GM18505 (cell line): ENCODE results near the gene ABCC11.
"Not testable (repeated sequence)": the region's sequence is repeated elsewhere in the genome, so short reads cannot be mapped to it uniquely, and the experiment has no call there.

ENCODE experiments used
- ATAC-seq: cut with Tn5 transposase; IDR thresholded peaks from one replicate; pipeline ENCODE4 v1.9.1; 2021; ENCODE audit not compliant: unreplicated experiment
- POLR2A ChIP-seq: IDR thresholded peaks from 4 replicates; pipeline ENCODE4 v1.6.1; 2011; ENCODE audit warnings: borderline replicate concordance; ENCODE audit not compliant: insufficient read depth, insufficient read length; ENCODE audit errors: extremely low read depth

Gene ABCC11

GRCh38 chr16:48272837-48273421, 25.6 kb upstream of the ABCC11 start:
- TF ChIP-seq POLR2A = no peak
- ATAC-seq = no peak

DNA sequence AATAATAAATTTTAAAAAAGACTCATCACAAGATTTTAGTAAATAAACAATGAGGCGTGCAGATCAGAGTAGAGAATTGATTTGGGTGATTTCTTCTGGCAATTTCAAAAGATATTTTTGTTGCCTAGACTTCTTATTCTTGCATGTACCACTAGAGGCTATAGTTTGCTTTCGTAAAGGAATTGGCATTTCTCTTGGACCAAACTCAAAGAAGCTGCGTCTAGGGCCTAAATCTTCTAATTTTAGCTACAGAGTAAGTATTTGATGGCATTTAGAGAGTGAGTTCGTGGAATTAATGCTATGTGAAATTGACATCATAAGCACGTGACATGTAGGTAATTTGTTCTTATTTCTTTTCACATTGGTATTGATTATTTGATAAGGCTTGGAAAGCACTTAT, 24.4 kb upstream of the ABCC11 start:
- no peak for TF ChIP-seq POLR2A
- no peak for ATAC-seq

DNA sequence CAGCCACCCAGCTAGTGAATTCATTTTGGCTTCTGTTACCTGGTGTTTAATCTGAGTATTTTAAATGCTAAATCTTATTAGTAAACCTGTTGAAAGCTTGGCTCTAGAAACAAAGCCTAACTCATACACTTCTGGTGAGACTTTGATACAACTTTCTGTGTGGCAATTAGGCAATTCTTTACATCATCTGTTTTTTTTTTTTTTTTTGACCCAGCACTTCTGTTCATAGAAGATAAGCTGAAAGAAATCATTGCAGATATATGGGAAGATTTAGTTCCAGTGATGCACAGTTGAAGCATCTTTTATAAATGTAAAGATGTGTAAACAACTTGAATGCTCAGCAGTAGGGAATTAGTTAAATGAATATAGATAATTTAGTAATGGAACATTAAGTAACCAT, 21.7 kb upstream of the ABCC11 start:
- no peak for ATAC-seq
- TF ChIP-seq POLR2A = no peak

GRCh38 chr16:48262631-48263030, 15.3 kb upstream of the ABCC11 start:
- TF ChIP-seq POLR2A = no peak
- ATAC-seq = no peak

DNA sequence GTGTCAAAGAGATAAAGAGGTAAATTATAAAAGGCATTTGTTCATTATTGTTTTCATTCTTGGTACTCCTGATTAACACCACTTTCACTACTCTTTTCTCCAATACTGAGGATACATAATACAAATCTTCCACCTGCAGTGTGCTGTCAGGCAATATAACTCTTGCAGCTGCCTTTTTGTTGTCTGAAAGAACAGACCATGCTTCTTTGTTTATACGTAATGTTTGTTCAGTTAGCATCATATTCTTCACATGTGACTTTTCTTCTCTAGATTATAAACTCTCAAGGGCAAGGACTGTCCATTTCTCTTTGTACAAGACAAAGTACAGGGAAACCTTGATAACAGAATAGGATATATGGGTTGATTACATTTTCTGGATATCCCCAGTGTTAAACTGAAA, 14.2 kb upstream of the ABCC11 start:
- TF ChIP-seq POLR2A = no peak
- no peak for ATAC-seq

- TF ChIP-seq POLR2A = no peak
- no peak for ATAC-seq
Measured at GRCh38 chr16:48256579-48257177, 9.3 kb upstream of the ABCC11 start.

DNA sequence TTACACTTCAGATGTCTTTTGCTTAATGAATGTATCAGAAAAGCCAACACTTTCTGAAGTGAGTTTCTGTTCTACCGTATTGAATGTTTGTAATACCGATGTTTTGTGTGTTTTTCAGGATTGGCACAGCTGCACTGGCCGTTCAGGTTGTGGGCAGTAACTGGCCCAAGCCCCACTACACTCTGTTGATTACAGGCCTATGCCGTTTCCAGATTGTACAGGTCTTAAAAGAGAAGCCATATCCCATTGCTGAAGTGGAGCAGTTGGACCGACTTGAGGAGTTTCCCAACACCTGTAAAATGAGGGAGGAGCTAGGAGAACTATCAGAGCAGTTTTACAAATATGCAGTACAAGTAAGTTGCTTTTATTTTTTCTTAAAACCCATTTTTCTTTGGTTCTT, 4.7 kb upstream of the ABCC11 start:
- ATAC-seq = no peak
- TF ChIP-seq POLR2A = no peak

DNA sequence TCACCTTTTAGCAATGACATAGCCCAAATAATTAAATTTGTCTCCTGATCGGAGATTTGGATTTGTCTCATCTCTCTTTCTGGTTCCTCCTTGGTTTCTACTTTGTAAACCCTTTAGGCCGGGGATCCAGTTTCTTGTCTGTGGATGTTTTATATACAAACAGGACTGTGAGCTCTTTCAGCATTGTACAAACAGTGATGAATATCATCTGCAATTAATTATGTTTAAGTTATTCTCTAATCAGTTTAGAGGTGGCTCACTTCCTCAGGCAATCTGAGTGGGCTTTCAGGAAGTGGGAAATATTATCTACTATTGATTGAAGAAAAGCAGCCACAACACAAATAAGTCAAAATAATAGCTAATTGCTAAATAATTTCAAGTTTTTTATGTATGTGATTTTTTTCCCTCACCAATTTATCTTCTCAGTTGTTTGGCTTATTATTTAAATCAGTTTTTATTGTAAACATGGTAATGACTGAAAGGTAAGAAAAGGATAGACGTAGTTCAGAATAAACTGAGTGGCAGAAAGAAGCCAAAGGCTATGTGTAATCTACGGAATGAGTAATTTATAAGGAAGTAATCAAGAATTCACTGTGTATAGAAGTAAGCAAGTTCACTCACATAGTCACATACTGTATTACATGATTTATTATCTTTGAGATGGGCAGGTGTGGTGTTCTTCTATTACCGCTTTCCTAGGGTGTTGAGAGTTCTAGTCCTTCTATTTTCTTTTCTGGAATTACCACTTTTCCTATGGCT, 3.4 kb upstream of the ABCC11 start:
- no peak for TF ChIP-seq POLR2A
- ATAC-seq = no peak

DNA sequence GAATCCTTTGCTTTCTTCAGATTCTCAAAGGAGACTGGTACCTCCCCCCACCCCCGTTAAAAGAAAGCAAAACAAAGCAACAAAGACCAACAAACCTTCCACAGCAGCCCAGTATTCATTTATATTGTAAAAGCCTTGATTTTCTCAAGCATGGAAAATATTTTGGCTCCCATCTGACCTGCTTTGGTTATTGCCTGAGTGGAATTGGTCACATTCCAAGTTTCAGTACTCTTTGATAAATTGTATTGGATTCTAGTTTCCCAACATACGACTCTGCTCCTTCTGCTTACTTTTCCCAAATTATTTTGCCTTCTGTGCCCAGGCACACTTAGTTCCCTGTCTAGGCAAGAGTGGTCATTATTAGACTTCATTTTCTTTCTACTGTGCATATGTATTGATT, 1.3 kb downstream of the ABCC11 start:
- no peak for TF ChIP-seq POLR2A
- no peak for ATAC-seq

DNA sequence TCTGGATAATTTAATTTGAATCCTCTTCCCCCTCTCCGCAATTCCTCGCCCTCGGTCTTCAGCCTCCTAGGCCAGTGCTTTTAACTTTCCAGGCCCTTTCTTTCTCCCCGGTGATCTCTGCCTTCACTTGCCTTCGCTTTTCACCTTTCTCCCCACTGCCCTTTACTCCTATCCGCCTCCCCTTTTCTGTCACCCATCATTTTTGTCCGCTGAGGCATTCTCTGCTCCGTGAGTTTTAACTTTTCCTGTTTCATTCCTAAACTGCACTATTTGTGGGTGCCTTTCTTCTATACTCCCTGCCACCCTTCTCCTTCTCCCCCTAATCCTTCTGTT, 2.5 kb downstream of the ABCC11 start:
- no peak for ATAC-seq
- no peak for TF ChIP-seq POLR2A

- TF ChIP-seq POLR2A = peak; percentile 75
- ATAC-seq = peak; percentile 97
Measured at GRCh38 chr16:48244080-48244862, 3.1 kb downstream of the ABCC11 start, which contains the start of gene LONP2. Gene LONP2 (plus strand): TSS chr16:48244300. CDS start chr16:48244389, 89 bp downstream.

DNA sequence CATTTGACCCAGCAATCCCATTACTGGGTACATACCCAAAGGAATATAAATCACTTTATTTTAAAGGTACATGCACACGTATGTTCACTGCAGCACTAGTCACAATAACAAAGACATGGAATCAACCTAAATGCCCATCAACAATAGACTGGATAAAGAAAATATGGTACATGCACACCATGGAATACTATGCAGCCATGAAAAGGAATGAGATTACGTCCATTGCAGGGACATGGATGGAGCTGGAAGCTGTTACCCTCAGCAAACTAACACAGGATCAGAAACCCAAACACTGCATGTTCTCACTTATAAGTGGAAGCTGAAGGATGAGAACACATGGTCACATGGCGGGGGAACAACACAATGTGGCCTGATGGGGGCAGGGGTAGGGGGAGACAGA, 7.2 kb downstream of the ABCC11 start:
- ATAC-seq = not testable (repeated sequence)

DNA sequence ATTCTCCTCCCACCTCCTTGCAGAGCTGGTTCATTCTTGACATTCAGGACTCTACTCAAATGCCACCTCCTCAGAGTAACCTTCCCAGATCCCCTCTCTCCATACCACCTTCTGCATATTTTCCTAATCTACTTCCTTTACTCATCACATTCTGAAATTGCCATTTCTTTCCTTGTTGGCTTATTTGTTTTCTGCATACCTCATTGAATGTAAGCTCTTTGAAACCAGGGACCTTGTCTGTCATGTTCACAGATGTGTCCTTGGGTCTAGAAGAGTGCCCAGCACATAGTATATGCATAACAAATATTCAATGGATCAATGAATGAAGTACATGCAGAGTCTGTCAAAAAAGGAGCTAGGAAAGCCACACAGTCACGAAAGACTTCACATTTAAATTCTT, 11.1 kb downstream of the ABCC11 start:
- no peak for TF ChIP-seq POLR2A
- no peak for ATAC-seq
